Pons (tissue), 1 donor: Measurements from ENCODE around the gene GUCY1B1.

ENCODE experiments used
- DNase-seq: peaks from one replicate; pipeline ENCODE4 v3.0.0-alpha.2; 2016; ENCODE audit warnings: low spot score

The GUCY1B1 gene

GRCh38 chr4:155799116-155799793 lies 40.4 kb downstream of the GUCY1B1 start:
- DNase-seq: no peak

GRCh38 chr4:155799794-155800123 lies 40.9 kb downstream of the GUCY1B1 start:
- DNase-seq: no peak

- no peak for DNase-seq
These were observed 42.0 kb downstream of the GUCY1B1 start for GRCh38 chr4:155800685-155801343.

- DNase-seq: peak; percentile 33
These were observed 43.6 kb downstream of the GUCY1B1 start for GRCh38 chr4:155802190-155802959.

- DNase-seq: no peak
These were observed 46.2 kb downstream of the GUCY1B1 start for GRCh38 chr4:155805016-155805415.

- no peak for DNase-seq
These were observed 48.2 kb downstream of the GUCY1B1 start for GRCh38 chr4:155807021-155807420.

DNA sequence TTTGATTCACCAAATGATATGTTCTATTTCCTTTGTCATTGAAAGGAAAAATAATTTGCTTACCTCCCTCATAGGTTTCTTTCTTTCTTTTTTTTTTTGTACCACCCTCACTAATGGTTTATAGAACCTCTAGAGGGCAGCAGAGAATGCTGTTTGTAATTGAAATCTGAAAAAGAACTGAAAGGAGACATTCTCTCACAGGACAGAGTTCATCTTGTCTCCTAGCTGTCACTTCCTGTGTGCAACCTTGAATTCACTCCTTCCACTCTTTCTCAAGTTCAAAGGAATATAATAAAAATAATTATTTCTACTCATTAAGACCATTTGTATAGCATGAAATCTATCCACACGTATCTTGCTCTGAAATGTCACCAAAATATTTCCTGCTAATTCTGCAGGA lies 51.0 kb downstream of the GUCY1B1 start:
- DNase-seq: peak; percentile 85

DNA sequence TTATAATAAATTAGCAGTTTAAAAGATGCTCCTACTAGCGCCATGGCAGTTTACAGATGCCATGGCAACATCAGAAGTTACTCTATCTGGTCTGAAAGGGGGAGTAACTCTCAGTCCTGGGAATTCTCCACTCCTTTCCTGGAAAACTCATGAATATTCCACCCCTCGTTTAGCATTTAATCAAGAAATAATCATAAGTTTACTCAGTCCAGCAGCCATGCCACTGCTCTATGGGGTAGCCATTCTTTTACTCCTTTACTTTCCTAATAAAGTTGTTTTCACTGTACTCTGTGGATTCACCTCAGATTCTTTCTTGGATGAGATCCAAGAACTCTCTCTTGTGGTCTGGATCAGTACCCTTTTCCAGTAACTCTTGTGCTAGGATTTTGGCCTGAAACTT lies 52.3 kb downstream of the GUCY1B1 start:
- no peak for DNase-seq

- no peak for DNase-seq
These were observed 59.8 kb downstream of the GUCY1B1 start for GRCh38 chr4:155818639-155819038.

DNA sequence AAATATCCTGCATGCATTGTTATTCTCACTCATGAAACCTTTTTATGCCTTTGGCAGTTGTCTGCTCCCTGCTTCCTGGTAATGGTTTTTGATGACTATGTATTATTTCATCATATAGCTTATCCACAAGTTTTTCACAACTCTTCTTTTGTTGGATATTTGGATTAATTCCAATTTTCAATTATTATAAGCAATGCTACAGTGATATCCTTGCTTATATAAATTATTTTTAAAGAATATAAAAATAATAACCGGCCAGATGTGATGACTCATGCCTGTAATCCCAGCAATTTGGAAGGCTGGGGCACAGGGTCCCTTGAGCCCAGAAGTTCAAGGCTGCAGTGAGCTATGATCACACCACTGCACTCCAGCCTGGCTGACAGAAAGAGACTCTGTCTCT lies 60.2 kb downstream of the GUCY1B1 start:
- DNase-seq: no peak

- DNase-seq: no peak
These were observed 62.2 kb downstream of the GUCY1B1 start for GRCh38 chr4:155820887-155821518.

GRCh38 chr4:155822572-155822971 lies 63.8 kb downstream of the GUCY1B1 start:
- no peak for DNase-seq

DNA sequence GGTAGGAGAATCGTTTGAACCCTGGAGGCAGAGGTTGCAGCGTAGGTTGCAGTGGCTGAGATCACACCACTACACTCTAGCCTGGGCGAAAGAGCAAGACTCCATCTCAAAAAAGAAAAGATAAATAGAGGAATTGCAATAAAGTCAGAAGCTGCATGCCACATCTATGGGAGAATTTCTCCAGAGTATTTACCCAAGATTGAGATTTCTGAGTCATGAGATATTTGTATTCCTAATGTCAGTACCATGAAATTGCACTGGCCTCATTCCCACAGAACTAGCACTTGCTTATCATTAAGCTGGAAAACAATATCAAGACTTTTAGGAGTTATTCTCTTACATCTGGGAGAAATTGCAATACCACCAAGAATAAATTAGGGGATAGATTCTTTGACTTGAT lies 69.8 kb downstream of the GUCY1B1 start:
- no peak for DNase-seq

DNA sequence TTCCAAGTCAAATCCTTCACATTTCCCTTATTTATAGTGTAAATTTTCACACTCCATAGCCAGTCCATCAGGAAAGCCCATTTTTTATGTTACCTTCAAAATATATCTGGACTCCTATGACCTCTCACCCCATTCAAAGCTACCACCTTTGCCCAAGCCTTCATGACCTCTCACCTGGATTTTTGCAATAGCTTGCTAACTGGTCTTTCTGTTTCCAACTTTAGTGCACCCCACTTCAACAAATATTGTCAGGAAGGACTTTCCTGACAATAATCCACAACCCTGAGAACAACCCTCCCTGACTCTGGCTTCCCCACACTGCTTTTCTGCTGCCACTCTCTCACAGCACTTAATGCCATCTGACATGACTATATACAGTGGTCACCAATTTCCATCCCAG lies 73.8 kb downstream of the GUCY1B1 start:
- no peak for DNase-seq

DNA sequence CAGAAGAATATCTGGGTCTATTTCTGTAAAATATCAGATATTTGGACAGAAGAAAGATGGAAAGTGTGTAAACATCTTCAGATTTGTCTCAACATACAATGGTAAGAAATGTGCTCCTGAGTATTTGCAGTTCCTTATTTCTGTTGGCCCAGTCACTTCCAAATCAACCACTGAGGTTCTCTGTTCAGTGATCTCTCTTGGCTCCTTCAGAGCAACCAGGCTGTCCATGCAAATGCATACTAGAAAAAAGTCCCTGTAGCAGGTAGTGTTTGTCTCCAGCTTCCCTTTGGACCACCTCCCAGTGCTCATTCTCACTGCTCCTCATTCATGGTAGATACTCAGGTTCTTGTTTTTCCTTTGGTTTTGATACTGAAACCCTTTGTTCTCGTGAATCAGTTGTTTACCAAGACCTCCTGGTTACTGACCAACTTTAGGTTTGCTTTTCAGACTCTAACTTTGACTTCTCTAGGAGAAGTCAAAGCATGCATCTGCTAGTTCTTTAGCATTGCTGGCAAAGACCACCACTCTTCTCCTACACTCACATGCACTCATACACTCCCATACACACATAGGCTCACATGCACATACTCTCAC lies 78.5 kb downstream of the GUCY1B1 start:
- DNase-seq: no peak

GRCh38 chr4:155842080-155842479 lies 83.3 kb downstream of the GUCY1B1 start:
- no peak for DNase-seq

GRCh38 chr4:155846929-155847328 lies 88.1 kb downstream of the GUCY1B1 start:
- DNase-seq: no peak

DNA sequence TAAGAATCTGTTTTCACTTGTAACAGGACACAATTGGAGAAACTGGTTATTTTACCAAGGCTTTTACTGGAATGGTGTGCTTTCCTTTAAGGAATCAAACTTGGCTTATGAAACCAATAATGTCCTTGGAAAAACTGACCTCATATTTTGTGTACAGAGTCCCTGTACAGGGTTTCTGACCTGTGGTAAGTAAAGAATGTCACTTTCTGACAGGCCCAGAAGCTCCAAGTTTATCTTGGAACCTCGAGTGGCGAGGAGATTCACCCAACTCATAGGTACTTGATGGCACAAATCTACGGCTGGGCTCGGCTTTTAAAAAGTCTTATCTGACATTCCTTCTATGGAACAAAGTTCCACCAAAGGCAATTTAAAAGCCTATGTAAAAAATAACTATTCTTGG lies 90.2 kb downstream of the GUCY1B1 start:
- DNase-seq: no peak

DNA sequence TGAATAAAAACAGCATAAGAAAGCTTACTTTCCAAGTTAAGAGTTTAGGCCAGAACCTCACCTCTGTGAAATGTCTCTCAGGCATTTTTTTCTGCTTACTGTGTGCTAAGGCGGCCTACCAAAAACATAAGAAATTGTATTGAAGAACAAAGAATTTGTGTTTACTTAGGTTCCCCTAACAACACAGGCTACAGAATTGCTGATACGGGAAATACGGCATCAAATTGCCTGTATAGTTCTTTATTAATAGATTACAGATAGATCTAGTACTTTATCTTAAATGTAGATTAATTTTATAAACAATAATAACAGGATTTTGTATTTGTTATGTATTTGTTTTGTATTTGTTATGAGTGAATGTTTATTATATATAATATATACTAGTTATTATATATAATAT lies 94.4 kb downstream of the GUCY1B1 start:
- DNase-seq: no peak

DNA sequence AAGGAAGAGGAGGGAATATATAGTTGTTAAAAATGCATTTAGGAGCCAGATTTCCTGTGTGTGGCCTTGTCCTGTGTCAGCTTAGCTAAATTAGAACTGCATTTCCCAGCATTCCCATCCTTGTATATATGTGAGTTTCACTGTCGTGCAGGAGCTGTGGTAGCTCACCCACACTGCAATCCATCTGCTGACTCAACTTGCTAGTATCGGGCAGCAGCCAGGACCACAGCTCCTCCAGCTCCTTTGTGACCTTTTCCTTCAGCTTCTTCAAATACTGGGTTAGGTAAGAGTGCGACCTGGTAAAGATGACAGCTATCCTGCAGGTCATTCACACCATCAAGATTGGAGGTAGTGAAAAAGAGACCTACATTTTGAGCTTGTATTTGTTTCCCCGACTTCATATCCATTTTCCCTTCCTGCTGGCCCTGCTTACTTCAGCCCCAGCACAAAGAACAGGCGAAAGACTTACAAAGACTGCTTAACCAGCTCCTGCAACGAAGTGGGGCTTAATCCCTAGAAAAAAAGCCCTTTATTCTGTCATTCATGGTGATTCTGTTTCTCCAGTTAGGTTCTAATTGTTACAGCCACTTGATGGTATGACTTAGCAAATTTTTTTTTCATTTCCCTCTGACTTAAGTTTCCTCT lies 95.9 kb downstream of the GUCY1B1 start:
- DNase-seq: no peak

GRCh38 chr4:155855897-155856296 lies 97.1 kb downstream of the GUCY1B1 start:
- DNase-seq: no peak
